Sigmoid colon (tissue), 4 donors: ENCODE measurements around the gene LRRTM4.

ENCODE experiments used
- EP300 ChIP-seq, 4 donors: sonication (generic); formaldehyde crosslinking; IDR thresholded peaks; one replicate each; pipeline ENCODE4 v1.6.1; 2017; ENCODE audit warnings: antibody characterized with exemption in 4 of 4
- TF ChIP-seq, protein P1 (sequence below), 4 experiments: fragments of 450-650 bp in 3 of 4; fragments of 200-600 bp in 1 of 4; IDR thresholded peaks; one replicate each; pipeline ENCODE4 v1.5.1; 2016 to 2019; ENCODE audit warnings: antibody characterized with exemption in 4 of 4, mild to moderate bottlenecking in 3 of 4, moderate library complexity in 2 of 4

DNA sequence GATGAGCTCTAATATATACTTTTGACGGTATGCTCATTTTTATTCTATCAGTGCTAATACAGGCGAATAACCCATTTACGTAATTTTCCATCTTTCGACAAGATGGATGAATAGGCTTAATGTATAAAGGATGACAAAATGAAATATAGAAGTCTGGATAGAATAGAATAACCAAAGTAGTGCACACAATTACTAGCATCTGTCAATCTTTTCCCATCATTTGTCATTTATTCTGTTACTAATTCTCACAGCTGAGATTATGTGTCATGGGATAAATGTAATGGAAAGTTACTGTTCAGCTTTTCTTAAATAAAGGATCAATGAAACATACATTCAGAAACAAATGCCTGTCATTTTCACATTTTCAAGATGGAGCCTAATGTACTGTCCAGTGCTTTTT is 548.6 kb downstream of the LRRTM4 start:
- TF ChIP-seq, protein P1, sequence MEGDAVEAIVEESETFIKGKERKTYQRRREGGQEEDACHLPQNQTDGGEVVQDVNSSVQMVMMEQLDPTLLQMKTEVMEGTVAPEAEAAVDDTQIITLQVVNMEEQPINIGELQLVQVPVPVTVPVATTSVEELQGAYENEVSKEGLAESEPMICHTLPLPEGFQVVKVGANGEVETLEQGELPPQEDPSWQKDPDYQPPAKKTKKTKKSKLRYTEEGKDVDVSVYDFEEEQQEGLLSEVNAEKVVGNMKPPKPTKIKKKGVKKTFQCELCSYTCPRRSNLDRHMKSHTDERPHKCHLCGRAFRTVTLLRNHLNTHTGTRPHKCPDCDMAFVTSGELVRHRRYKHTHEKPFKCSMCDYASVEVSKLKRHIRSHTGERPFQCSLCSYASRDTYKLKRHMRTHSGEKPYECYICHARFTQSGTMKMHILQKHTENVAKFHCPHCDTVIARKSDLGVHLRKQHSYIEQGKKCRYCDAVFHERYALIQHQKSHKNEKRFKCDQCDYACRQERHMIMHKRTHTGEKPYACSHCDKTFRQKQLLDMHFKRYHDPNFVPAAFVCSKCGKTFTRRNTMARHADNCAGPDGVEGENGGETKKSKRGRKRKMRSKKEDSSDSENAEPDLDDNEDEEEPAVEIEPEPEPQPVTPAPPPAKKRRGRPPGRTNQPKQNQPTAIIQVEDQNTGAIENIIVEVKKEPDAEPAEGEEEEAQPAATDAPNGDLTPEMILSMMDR (IDR thresholded peaks at IDR 0.05) = no peak
- no peak for TF ChIP-seq EP300 (IDR thresholded peaks at IDR 0.05)
